ENCODE data around the gene PROS1.

Gene PROS1

DNA sequence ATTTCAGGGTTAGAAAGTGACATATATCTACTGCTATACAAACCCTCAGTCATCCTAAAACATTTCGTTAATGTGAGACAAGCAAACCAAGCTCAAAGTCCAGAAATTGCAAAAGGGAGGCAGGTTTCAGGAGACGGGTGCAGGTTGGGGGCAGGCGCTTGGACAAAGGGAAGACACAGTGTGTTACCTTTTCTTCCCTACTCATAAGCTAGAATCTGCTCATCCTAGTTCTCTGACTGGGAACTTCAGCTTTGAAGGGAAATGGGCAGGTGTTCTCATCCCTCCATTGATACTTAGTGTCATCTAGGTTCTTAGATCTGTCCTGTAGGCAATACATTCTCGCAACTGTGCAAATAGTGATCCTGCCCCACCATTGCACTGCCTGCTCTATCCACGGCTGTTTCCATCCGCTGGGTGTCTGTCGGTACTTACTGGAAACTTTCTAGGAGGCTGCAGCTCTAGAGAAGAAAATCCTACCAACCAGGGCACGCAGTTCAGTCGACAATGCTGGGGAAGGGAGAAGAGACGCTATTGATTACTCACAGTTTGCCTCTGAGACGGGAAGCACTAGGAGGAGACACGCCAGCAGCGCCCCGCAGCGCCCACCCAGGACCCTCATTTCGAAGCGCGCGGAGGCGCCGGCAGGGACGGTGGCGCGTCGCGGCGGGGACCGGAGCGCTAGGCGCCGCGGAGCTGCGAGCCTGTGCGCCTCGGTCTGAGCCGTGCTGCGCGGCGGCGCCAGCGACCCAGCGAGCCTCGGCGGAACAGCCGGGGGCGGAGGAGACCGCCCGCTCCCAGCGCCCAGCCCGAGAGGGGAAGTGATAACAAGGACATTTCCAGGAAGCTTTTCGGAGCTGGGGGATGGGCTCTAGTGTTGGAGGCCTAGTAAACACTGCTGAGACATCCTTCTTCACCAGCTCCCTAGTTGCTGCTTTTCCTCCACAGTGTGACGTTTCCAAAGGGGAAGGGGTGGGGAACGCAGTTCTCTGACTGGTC, at the start of gene PROS1:
Gene PROS1, minus strand, starts transcription at position 766 of the 996 bp plus-strand sequence. Its CDS starts 147 bp downstream, at position 619.
- DNase-seq (peak; percentile 45 to 46), ATAC-seq (peak; percentile 91)
- peaks cover 17% of the 10 kb centered on the region for H3K27me3 Mint-ChIP-seq
- no peaks in the 10 kb centered on the region for H3K9me3 Mint-ChIP-seq
- H3K27ac Mint-ChIP-seq = peak within 1 kb of the TSS; percentile 80 to 91
- H3K4me1 Mint-ChIP-seq = peaks cover 19% of the 10 kb centered on the region
- H3K4me3 Mint-ChIP-seq = peak within 1 kb of the TSS; percentile 88 to 91

DNA sequence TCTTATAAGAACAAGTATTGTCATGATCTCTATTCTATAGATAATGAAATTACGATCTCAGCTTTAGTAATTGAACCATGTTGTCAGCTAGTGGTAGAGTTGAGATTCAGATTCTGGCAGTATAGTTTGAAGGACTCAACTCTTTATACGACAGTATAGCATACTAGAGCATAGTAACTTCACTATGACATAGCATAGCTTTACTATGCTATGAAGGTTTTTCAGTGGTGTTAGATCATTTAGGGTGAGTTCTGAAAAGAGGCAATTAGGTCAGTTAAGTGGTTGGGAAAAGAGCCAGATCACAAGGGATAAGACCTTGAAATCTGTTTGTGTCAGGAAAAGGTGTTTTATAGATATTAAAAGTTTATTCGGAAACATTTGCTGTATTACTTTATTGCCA, 46.6 kb upstream of the PROS1 start:
- no peak for ATAC-seq
- Mint-ChIP-seq H3K9me3 (no peaks in the 10 kb centered on the region), H3K4me1 (no peaks in the 10 kb centered on the region), H3K4me3 (no peak overlapping the region), H3K27ac (no peak overlapping the region), H3K27me3 (no peaks in the 10 kb centered on the region)
- DNase-seq = no peak

DNA sequence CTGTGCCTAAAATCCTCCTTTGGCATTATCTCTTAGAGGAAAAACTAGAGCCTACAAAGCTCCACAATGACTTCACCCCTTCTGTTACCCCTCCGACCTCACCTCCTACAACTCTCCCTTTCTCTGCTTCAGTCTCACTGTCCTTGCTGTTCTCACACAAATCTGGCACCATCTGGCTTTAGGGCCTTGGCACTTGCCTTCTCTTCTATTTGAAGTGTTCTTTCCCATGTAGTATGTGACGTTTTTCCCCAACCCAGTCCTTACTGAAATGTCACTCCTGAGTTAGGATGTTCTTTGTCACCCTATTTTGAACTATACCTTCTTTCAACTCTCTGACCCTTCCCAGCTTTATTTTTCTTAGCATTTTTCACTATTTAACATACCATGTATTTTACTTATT, 46.0 kb upstream of the PROS1 start:
- ATAC-seq (no peak), DNase-seq (no peak)
- peaks cover 6% of the 10 kb centered on the region for H3K4me1 Mint-ChIP-seq
- H3K9me3 Mint-ChIP-seq = no peaks in the 10 kb centered on the region
- H3K27ac Mint-ChIP-seq = no peak overlapping the region
- no peak overlapping the region for H3K4me3 Mint-ChIP-seq
- no peaks in the 10 kb centered on the region for H3K27me3 Mint-ChIP-seq

DNA sequence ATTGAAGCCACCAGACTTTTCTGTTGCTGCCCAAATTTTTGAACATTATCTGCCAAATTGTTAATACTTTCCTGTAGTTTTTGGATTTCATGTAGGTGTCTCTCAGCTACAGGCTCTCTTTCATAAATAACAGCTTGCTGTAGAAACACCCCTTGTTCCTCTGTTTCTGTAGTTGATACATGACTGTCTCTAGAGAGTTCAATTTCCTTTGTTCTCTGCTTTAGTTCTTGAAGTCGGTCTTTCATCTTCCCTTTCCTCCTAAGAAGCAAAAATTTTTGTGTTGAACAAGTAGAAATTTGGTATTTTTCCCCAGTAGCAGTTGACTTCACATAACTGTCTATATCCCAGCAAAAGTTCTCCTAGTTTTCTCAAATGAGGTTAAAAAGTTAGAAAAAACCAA, 41.3 kb upstream of the PROS1 start:
- Mint-ChIP-seq H3K9me3 (no peaks in the 10 kb centered on the region), H3K4me1 (peaks cover 27% of the 10 kb centered on the region), H3K27me3 (no peaks in the 10 kb centered on the region), H3K4me3 (no peak overlapping the region), H3K27ac (no peak overlapping the region)
- ATAC-seq (no peak), DNase-seq (no peak)

DNA sequence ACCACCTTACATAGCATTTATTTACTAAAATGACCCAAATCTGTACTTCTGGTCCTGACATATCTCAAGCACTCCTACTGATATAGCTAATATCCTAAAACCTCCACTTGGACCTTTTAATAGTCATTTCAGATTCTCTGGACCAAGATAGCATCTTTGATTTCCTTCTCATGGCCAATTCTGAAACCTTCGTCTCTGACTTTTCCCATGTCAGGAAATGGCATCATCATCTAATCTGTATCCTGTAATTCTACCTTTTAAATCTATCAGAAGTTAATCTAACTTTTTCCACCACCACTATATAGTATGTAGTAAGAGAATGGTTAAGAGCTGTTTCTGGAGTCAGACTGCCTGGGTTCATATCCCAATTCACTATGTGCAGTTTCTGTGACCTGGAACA, 38.5 kb upstream of the PROS1 start:
- peaks cover 27% of the 10 kb centered on the region for H3K4me1 Mint-ChIP-seq
- peak overlapping the region; percentile 2 to 42 for H3K4me3 Mint-ChIP-seq
- H3K27ac Mint-ChIP-seq = peak overlapping the region in 1 of 2 donors; percentile 72
- ATAC-seq = no peak
- no peak for DNase-seq
- no peaks in the 10 kb centered on the region for H3K9me3 Mint-ChIP-seq
- no peaks in the 10 kb centered on the region for H3K27me3 Mint-ChIP-seq

DNA sequence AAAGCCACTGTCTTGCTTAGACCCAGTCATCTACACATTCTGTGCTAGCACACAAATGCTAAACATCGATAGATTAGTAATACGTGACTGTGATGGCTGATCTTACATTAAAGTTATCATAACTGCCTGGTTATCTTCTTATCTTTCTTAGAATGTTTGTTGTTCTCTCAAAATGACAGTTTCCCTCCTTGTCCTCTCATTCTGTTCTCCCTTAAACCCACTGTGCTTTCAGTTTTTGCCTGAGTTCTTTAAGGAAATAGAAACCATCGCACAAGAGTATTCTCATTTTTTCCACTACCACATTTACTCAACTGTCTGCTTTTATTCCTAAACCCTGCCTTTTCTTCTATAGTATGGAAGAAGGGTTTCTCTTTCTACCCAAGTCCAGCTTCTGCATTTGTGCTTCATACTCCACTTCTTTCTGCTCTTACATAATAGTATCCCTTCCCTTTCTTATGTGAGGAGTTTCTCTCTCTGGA, 37.6 kb upstream of the PROS1 start:
- Mint-ChIP-seq H3K9me3 (no peaks in the 10 kb centered on the region), H3K27ac (peak overlapping the region in 1 of 2 donors; percentile 40), H3K4me1 (peaks cover 27% of the 10 kb centered on the region), H3K4me3 (peak overlapping the region; percentile 38 to 42), H3K27me3 (no peaks in the 10 kb centered on the region)
- ATAC-seq (peak; percentile 93), DNase-seq (no peak)

- no peaks in the 10 kb centered on the region for H3K9me3 Mint-ChIP-seq
- no peak overlapping the region for H3K4me3 Mint-ChIP-seq
- no peaks in the 10 kb centered on the region for H3K27me3 Mint-ChIP-seq
- no peak for ATAC-seq
- no peak for DNase-seq
- peak overlapping the region in 1 of 2 donors; percentile 29 for H3K27ac Mint-ChIP-seq
- peaks cover 21% of the 10 kb centered on the region for H3K4me1 Mint-ChIP-seq
These were observed 35.9 kb upstream of the PROS1 start for GRCh38 chr3:94009608-94010007.

GRCh38 chr3:94008253-94008652, 34.6 kb upstream of the PROS1 start:
- H3K27me3 Mint-ChIP-seq = no peaks in the 10 kb centered on the region
- H3K4me1 Mint-ChIP-seq = peaks cover 23% of the 10 kb centered on the region
- ATAC-seq (no peak), DNase-seq (no peak)
- H3K27ac Mint-ChIP-seq = no peak overlapping the region
- H3K9me3 Mint-ChIP-seq = no peaks in the 10 kb centered on the region
- no peak overlapping the region for H3K4me3 Mint-ChIP-seq

- peak in 1 of 2 donors; percentile 3 for DNase-seq
- no peaks in the 10 kb centered on the region for H3K9me3 Mint-ChIP-seq
- H3K27me3 Mint-ChIP-seq = no peaks in the 10 kb centered on the region
- peak overlapping the region in 1 of 2 donors; percentile 88 for H3K27ac Mint-ChIP-seq
- peaks cover 4% of the 10 kb centered on the region for H3K4me1 Mint-ChIP-seq
- peak overlapping the region; percentile 67 to 71 for H3K4me3 Mint-ChIP-seq
- peak; percentile 61 for ATAC-seq
These were observed 30.7 kb upstream of the PROS1 start for GRCh38 chr3:94004301-94004910.

GRCh38 chr3:94001827-94002495, 28.3 kb upstream of the PROS1 start:
- Mint-ChIP-seq H3K9me3 (no peaks in the 10 kb centered on the region), H3K27ac (peak overlapping the region in 1 of 2 donors; percentile 43), H3K4me3 (no peak overlapping the region), H3K4me1 (peaks cover 4% of the 10 kb centered on the region), H3K27me3 (no peaks in the 10 kb centered on the region)
- DNase-seq (no peak), ATAC-seq (no peak)

- Mint-ChIP-seq H3K27ac (no peak overlapping the region), H3K27me3 (no peaks in the 10 kb centered on the region), H3K9me3 (no peaks in the 10 kb centered on the region), H3K4me1 (peaks cover 4% of the 10 kb centered on the region), H3K4me3 (no peak overlapping the region)
- DNase-seq (no peak), ATAC-seq (no peak)
These were observed 27.5 kb upstream of the PROS1 start for GRCh38 chr3:94001191-94001590.

DNA sequence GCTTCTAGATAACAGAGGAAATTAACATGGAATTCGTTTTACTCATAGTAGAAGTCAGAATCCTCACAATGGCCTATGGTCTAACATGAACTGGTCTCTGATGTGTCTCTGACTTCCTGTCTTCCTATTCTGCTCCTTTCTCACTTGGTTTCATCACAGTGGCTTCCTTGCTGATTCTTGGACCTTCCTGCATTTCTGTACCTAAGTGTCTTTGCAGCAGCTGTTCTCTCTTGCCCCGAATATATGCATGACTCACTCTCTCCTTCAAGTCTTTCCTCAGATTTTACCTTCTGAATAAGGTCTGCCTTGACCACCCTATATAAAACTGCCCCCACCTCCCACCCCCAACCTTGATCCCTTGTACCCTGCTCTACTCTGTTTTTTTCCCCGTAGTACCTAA, 20.4 kb upstream of the PROS1 start:
- H3K27me3 Mint-ChIP-seq = no peaks in the 10 kb centered on the region
- peak overlapping the region in 1 of 2 donors; percentile 28 for H3K27ac Mint-ChIP-seq
- no peaks in the 10 kb centered on the region for H3K9me3 Mint-ChIP-seq
- peaks cover 7% of the 10 kb centered on the region for H3K4me1 Mint-ChIP-seq
- no peak for ATAC-seq
- H3K4me3 Mint-ChIP-seq = no peak overlapping the region
- no peak for DNase-seq

GRCh38 chr3:93992207-93992606, 18.5 kb upstream of the PROS1 start:
- no peaks in the 10 kb centered on the region for H3K27me3 Mint-ChIP-seq
- no peaks in the 10 kb centered on the region for H3K9me3 Mint-ChIP-seq
- no peak overlapping the region for H3K27ac Mint-ChIP-seq
- H3K4me3 Mint-ChIP-seq = no peak overlapping the region
- DNase-seq (no peak), ATAC-seq (no peak)
- peaks cover 7% of the 10 kb centered on the region for H3K4me1 Mint-ChIP-seq

- H3K4me1 Mint-ChIP-seq = peaks cover 7% of the 10 kb centered on the region
- ATAC-seq (no peak), DNase-seq (no peak)
- H3K9me3 Mint-ChIP-seq = no peaks in the 10 kb centered on the region
- no peak overlapping the region for H3K27ac Mint-ChIP-seq
- H3K4me3 Mint-ChIP-seq = no peak overlapping the region
- no peaks in the 10 kb centered on the region for H3K27me3 Mint-ChIP-seq
These were observed 17.9 kb upstream of the PROS1 start for GRCh38 chr3:93991631-93992030.

DNA sequence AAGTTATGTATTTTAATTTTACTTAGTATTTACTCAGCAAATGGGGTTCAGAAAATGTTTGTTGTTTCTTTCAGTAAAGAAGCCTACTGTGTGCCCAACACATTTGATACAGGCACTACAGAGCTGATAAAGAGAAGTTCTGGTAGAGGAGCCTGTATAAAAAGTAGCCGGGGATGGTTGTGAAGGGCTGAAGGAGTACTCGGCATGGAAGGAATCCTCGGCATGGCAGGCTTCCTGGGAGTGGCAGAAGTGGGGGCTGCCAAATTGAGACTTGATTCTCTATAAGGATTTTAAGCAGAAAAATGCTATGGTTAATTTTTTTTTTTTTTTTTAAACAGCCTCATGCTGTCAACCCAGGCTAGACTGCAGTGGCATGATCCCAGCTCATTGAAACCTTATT, 15.5 kb upstream of the PROS1 start:
- ATAC-seq = no peak
- Mint-ChIP-seq H3K27me3 (no peaks in the 10 kb centered on the region), H3K9me3 (no peaks in the 10 kb centered on the region), H3K27ac (no peak overlapping the region), H3K4me1 (peaks cover 6% of the 10 kb centered on the region), H3K4me3 (no peak overlapping the region)
- DNase-seq = no peak

All from stimulated activated naive CD8-positive, alpha-beta T cell treated with anti-CD3 and anti-CD28 coated beads, Interleukin-15, amount 100 ng/mL, for 72 hours (primary cell).